Panc1 (cell line): ENCODE measurements around the gene GPR83. TPM values are rescaled to one million over a fixed set of nuclear protein-coding genes. Genes with fewer than 3 reads are reported as not detected.

ENCODE experiments used
- ATAC-seq: fragments of 200-7000 bp; cut with Tn5 transposase; 2 replicates; pipeline ENCODE4 v1.9.1; 2020; ENCODE audit warnings: mild to moderate bottlenecking, moderate library complexity
- Bru-seq: library from RNA; stranded (reverse); fragments of 400-500 nt; gene quantifications from one replicate; lab custom pipeline; 2021; lab: Mats Ljungman, UMichigan
- BruChase-seq, 2 experiments: library from RNA; stranded (reverse); fragments of 400-500 nt; gene quantifications; one replicate each; lab custom pipeline; 2021; lab: Mats Ljungman, UMichigan
- BruUV-seq: library from RNA; stranded (reverse); fragments of 400-500 nt; replicated peaks from 2 replicates; lab custom pipeline; 2021; lab: Mats Ljungman, UMichigan
- CTCF ChIA-PET: fragments of 300-600 bp; sonication (Branson Sonifier 250); formaldehyde crosslinking; loops from one replicate; lab custom pipeline; 2022; ENCODE audit warnings: antibody characterized with exemption; lab: Charles Lee
- POLR2A ChIA-PET: fragments of 300-600 bp; sonication (Branson Sonifier 250); formaldehyde crosslinking; loops from one replicate; lab custom pipeline; 2022; ENCODE audit warnings: antibody characterized with exemption; lab: Charles Lee
- DNase-seq: peaks from one replicate; pipeline ENCODE4 v3.0.0-alpha.2; 2010; ENCODE audit warnings: low read depth, low spot score
- H3K27ac ChIP-seq: 2 replicates; pipeline ENCODE4 v1.5.1; 2011; ENCODE audit warnings: mild to moderate bottlenecking, low read length, inconsistent platforms
- H3K27me3 ChIP-seq: fragments of 200-500 bp; sonication (Bioruptor generic); 2 replicates; pipeline ENCODE4 v1.6.0; 2014; ENCODE audit warnings: low read length, inconsistent platforms; ENCODE audit not compliant: control insufficient read depth, insufficient read depth
- H3K36me3 ChIP-seq: fragments of 200-500 bp; sonication (Bioruptor generic); 2 replicates; pipeline ENCODE4 v1.5.1; 2014; ENCODE audit warnings: inconsistent platforms, mild to moderate bottlenecking, low read length, moderate library complexity; ENCODE audit not compliant: control insufficient read depth, insufficient read depth
- H3K4me1 ChIP-seq: 2 replicates; pipeline ENCODE4 v1.5.1; 2011; ENCODE audit warnings: inconsistent platforms, mild to moderate bottlenecking, low read length, moderate library complexity; ENCODE audit not compliant: control insufficient read depth, insufficient read depth
- H3K4me3 ChIP-seq, 2 experiments: 2 replicates each; pipeline ENCODE4 v1.5.1; 2011 to 2012; ENCODE audit warnings: low read depth in 2 of 2, low read length in 2 of 2, mild to moderate bottlenecking in 2 of 2, inconsistent platforms in 1 of 2, moderate library complexity in 1 of 2
- H3K9me3 ChIP-seq: fragments of 200-500 bp; sonication (Bioruptor generic); 2 replicates; pipeline ENCODE4 v1.5.1; 2014; ENCODE audit warnings: low read depth, mild to moderate bottlenecking, inconsistent platforms, low read length, moderate library complexity; ENCODE audit not compliant: control insufficient read depth, insufficient read depth
- CTCF ChIP-seq: fragments of 450-650 bp; IDR thresholded peaks from 2 replicates; pipeline ENCODE4 v1.5.1; 2017; ENCODE audit warnings: mild to moderate bottlenecking
- POLR2AphosphoS5 ChIP-seq: IDR thresholded peaks from 2 replicates; pipeline ENCODE4 v1.6.1; 2012; ENCODE audit warnings: mild to moderate bottlenecking, low read depth, low read length, moderate library complexity
- REST ChIP-seq, 2 experiments: IDR thresholded peaks; 2 replicates each; pipeline ENCODE4 v1.6.1; 2011 to 2012; ENCODE audit warnings: low read depth in 2 of 2, control low read depth in 1 of 2, low read length in 1 of 2, mild to moderate bottlenecking in 1 of 2, moderate library complexity in 1 of 2; ENCODE audit not compliant: insufficient read depth in 1 of 2
- SIN3A ChIP-seq: IDR thresholded peaks from 2 replicates; pipeline ENCODE4 v1.6.1; 2012; ENCODE audit warnings: low read depth, mild to moderate bottlenecking, low read length, moderate library complexity, borderline replicate concordance; ENCODE audit not compliant: insufficient read depth
- TCF7L2 ChIP-seq: IDR thresholded peaks from 2 replicates; pipeline ENCODE4 v1.6.1; 2011; ENCODE audit warnings: mild to moderate bottlenecking, low read depth, low read length, inconsistent platforms
- in situ Hi-C: cut with HindIII; loops from 2 replicates; pipeline ENCODE4 v1.10.0; 2016; ENCODE audit warnings: low sequenced_read_pairs, low pct_unique_long_range_greater_than_20kb
- intact Hi-C: fragments of 100-400 bp; cut with micrococcal nuclease; formaldehyde crosslinking; loops from one replicate; pipeline ENCODE4 v1.10.0; 2022; ENCODE audit not compliant: unreplicated experiment
- long read RNA-seq: library from polyadenylated mRNA; unstranded; transcript quantifications from one replicate; pipeline ENCODE4 v2.0.0, GENCODE V29; 2021; ENCODE audit not compliant: unreplicated experiment
- polyA plus RNA-seq: library from polyadenylated mRNA; unstranded; fragments of >200 nt; gene quantifications from one replicate; pipeline ENCODE4 v1.2.1, GENCODE V29; 2012; ENCODE audit warnings: missing spikeins; ENCODE audit not compliant: insufficient read length
- total RNA-seq: library from RNA; stranded (reverse); gene quantifications from one replicate; pipeline ENCODE4 v1.2.1, GENCODE V29; 2021; ENCODE audit not compliant: unreplicated experiment

GPR83 gene
- total RNA-seq (0.05 TPM), Bru-seq, nascent RNA (percentile 23 among the genes with signal in this experiment), BruChase-seq, experiment 1, labeled RNA remaining after a 2-hour chase (percentile 28 among the genes with signal in this experiment), BruChase-seq, experiment 2, labeled RNA remaining after a 6-hour chase (percentile 23 among the genes with signal in this experiment)
- 0.12 TPM for polyA plus RNA-seq
- long read RNA-seq, result 0 reads

DNA sequence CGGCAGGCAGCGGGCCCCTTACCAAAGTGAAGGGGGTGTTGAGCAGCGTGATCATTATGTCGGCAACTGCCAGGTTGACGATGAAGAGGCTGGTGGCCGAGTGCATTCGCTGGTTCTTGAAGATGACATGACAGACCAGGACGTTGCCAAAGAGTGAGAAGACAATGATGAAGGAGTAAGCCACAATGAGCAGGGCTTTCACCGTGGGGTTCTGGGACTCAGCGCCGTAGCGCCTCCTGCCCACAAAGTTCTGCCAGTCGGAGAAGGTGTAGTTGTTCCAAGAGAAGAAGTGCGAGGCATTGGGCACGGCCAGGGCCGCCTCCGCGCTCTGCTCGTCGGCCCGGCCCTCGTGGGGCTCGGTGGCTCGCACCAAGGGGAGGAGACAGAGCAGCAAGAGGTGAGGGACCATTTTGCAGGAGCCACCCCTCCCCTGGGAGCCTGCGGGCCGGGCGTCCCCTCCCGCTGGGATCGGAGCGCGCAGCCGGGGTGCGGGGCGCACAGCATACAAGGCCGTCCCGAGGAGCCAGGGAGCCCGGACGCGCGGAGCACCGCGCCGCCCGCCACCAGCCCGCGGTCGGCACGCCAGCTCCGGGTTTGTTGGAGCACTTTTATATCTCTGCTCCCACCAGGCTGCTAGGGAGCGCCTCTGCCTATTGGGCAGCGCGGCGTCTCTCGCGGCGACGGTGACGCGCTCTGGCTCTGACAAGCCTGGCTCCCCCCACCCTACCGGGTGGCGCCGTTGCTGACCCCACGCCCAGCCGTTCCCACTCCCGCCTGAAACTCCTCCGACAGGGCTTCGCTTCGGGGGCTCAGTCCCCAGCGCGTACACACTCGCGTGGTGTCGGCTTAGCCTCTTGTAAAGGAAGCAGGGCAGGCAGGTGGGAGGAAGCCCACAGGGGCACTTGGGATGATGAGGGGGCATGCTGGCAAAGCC lies at the start of gene GPR83:
GPR83 (minus strand) TSS at position 581 of the 934 bp plus-strand sequence; CDS start at position 409, 172 bp downstream.
- POLR2A ChIA-PET, result no interaction called here
- no peak for DNase-seq
- no peak for TF ChIP-seq SIN3A
- Histone ChIP-seq H3K4me1 (no peaks in the 10 kb centered on the region), H3K27ac (no peak within 1 kb of the TSS), H3K4me3 (peak within 1 kb of the TSS; percentile 31 to 36), H3K27me3 (peaks cover 23% of the 10 kb centered on the region), H3K9me3 (no peaks in the 10 kb centered on the region), H3K36me3 (no peaks in the 10 kb centered on the region)
- in situ Hi-C loops (no loop called here), intact Hi-C loops (no loop called here)
- CTCF ChIA-PET, result no interaction called here
- no TSS peak for BruUV-seq
- ATAC-seq, result peak; percentile 61

- Histone ChIP-seq H3K36me3 (peaks cover 2% of the 10 kb centered on the region; the same call in 1 of the 2 replicates), H3K4me1 (0 out of 2 replicates have a peak, but pooled peaks cover 2% of the 10 kb centered on the region), H3K27ac (no peak overlapping the region), H3K27me3 (no peaks in the 10 kb centered on the region), H3K4me3 (no peak overlapping the region), H3K9me3 (no peaks in the 10 kb centered on the region)
- intact Hi-C loops (no loop called here), in situ Hi-C loops (no loop called here)
- BruUV-seq, result no TSS peak
- peak; percentile 18 for DNase-seq
- no peak for ATAC-seq
- TF ChIP-seq POLR2AphosphoS5 (no peak), TCF7L2 (no peak), CTCF (no peak), SIN3A (no peak), REST (IDR thresholded peaks at IDR 0.05; ENCODE audit: insufficient read depth in 1 of 2, low read depth in 2 of 2, low read length in 1 of 2) (no peak)
- POLR2A ChIA-PET, result no interaction called here
- CTCF ChIA-PET, result no interaction called here
Observed at GRCh38 chr11:94450048-94450447, 48.8 kb upstream of the GPR83 start.
